GM18502 (cell line): ENCODE data around the gene MYF6.

Experiments used
- ATAC-seq: cut with Tn5 transposase; IDR thresholded peaks from one replicate; pipeline ENCODE4 v1.9.1; 2021; ENCODE audit warnings: mild to moderate bottlenecking; ENCODE audit not compliant: unreplicated experiment, poor library complexity

Gene MYF6

DNA sequence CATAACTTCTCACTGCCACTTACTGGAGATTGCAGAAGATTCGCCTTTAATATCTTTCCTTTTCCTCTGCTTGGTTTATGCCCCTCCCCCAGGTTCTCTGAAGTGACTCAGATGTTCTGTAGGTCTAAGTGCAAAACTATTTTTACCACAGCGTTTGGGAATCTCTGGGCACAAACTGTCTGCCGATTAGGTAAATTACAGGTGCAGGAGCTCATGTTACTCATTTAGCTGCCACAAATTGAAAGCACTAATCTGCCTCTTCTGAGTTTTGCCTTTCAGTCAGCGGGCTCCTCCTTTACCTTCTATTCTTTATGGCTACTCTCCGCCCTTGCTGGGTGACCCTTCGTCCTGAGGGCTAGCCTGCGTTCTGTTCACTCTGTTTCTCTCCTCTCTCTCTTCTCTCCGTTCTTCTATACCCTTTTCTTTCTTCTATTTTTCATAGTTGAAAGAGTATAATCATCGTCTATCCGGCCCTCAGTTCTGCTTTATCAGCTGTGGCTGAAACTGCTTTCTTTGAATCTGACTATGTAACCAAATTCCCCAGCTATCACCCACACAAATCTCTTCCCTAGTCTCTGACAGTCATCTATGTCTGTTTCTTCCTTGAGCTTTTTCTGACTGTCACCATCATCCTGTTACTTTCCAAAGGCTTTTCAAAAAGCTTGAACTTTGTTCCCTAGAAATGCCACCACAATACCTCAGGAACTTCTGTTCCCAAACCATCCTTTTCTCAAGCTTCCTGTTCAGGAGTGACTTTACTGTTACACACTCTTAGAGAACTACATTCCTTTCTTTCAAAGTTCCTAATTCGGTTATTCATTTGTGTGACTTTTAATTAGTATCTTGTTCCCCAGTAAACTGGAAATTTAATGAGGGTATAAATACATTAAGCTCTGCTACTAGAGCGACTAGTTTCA lies 4.3 kb upstream of the MYF6 start:
- ATAC-seq: peak; percentile 94

DNA sequence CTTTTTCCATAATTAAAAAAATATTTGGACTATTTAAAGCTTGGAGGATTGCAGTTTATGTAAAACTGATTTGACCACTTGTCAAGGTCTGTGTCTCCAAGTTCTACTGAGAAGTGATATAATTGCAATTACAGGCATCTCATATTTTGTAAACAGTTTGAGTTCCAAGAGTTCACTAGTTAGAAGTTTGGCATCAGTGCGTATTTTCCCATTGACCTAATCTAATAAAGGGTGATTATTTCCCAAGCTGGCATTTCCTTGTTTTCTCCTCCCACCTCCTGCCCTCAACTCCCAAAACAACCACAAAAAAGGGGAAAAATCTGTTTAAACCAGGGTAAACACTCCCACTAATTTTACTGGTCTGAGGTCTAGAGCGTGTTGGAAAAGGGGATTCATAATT lies 3.0 kb upstream of the MYF6 start:
- ATAC-seq: no peak

DNA sequence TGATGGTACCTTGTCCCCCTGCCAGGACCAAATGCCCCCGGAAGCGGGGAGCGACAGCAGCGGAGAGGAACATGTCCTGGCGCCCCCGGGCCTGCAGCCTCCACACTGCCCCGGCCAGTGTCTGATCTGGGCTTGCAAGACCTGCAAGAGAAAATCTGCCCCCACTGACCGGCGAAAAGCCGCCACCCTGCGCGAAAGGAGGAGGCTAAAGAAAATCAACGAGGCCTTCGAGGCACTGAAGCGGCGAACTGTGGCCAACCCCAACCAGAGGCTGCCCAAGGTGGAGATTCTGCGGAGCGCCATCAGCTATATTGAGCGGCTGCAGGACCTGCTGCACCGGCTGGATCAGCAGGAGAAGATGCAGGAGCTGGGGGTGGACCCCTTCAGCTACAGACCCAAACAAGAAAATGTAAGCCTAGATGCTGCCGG lies 410 bp downstream of the MYF6 start:
- no peak for ATAC-seq

DNA sequence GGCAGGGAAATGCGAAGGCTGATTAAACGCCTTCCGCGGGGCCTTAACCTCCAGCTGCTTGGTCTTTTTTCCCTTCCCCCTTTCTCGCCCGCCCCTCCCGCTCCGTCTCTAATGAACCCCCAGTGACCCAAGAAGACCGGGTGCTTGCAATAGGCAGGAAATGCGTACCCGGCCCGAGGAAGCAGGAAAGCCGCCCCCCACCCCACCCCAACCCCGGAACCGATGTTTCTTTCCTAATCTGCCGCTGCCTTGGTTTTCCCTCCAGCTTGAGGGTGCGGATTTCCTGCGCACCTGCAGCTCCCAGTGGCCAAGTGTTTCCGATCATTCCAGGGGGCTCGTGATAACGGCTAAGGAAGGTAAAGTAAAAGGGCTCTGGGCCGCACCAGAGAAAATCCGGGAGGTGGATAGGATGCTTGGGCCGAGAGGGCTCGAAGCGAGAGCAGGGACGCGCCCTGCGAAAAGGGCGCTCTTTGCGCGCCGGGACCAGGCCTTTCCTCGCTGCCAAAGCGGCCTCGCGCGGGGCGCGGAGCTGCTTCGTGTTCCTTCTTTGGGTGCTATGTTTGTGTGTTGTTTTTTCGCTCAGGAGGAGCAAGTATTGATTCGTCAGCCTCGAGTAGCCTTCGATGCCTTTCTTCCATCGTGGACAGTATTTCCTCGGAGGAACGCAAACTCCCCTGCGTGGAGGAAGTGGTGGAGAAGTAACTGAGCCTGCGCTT lies 983 bp downstream of the MYF6 start:
- no peak for ATAC-seq

DNA sequence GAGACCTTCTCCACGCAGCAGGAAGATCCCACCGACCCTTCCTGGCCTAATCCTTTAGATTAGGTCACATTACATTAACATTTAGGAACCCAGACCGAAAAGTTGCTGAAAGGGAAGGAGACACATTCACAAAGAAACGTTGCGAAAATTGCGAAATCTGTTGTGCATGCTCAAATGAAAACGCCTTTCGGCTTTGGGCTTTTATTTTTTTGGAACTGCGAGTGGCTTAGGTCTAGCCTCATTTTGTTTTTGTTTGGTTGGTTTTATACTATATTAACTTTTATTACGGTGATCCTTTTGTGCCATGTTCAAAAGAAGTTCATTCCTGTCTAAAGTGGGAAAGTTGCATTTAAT lies 1.5 kb downstream of the MYF6 start:
- no peak for ATAC-seq

DNA sequence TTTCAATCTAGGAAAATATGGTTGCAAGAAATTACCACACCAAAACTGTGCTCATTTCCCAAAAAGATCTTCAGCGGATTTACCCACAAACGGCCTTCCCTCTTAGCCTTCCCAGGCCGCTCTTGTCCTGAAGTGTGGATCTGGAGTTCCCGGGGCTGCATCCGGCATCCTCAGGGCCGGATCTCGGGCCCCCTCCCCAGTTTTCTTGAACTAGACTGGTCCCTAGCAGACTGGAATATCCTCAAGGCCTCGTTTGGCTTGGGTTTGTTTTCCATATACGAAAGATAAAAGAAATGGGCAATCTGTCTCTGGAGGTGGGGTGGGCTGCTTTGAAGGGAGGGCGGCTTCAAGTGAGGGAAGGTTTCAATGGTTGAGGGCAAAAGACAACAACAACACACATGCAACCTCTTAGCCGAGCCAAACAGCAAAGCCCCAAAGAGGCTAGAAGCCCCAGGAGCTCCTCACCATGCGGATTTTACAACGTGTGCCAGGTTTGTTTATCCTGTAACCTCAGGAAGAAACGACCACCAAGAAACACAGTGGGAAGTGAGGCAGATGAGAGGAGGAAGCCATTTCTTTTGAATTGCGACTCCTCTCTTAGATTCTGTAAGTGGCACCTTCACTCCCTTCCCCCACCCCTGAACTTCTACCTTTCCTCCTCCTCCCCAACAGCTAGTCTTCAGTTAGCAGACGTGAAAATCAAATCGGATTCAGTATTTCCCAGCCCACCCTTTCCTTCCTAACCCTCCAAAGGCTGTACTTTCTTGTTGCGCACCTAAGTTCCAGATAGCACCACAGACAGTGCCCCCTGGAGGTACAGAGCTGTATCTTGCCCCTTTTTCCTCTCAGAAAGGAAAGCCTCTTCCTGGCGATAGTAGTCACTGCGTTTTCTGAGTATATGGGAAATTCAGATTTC lies 2.6 kb downstream of the MYF6 start:
- peak; percentile 61 for ATAC-seq

DNA sequence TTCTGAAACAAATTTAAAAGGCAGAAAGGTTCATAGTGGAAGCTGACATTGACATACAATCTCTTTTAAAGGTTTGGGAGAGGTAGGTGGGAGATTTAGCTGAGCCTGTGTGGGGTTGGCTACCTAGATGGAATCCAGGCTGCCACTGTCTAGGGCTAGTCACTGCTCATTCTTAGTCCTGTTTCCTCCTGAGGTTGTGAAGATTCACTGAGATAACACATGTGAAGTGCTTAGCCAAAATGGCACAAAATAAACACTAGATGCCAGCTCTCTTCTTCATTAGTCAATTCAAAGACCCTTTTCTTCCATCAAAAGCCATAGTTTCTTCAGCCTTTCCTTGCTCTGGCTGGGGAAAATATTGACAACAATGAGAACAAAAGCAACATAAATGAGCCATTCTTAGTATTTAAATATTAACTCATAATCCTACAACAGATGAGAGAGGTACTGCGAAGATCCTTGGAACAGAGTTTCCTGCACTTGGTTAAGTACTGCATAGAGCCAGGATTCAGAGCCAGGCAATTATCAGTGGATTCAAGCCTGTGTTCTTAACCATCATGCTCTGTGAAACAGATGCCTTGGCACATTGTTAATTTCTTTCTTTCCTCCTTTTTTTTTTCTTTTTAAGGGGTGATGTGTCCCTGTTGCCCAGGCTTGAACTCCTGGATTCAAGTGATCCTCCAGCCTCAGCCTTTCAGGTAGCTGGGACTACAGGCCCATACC lies 3.5 kb downstream of the MYF6 start:
- peak; percentile 36 for ATAC-seq

DNA sequence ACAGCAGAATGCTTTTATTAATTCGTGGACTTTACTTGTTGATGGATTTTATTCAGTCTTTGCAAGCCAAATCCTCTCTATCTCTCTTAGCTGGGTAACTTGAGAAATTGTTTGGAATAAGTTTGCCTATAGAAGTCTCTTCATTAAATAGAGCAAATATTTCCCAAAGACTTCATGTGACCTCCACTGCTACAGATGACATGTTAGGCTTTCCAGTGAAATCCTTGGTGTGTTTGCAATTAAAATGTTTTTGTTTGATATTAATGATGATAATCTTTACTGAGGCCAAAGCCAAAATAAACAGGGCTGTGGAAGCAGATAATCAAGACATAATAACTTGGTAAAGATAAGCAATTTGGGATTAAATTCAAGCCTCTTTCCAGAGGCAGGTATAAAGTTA lies 4.4 kb downstream of the MYF6 start:
- no peak for ATAC-seq

DNA sequence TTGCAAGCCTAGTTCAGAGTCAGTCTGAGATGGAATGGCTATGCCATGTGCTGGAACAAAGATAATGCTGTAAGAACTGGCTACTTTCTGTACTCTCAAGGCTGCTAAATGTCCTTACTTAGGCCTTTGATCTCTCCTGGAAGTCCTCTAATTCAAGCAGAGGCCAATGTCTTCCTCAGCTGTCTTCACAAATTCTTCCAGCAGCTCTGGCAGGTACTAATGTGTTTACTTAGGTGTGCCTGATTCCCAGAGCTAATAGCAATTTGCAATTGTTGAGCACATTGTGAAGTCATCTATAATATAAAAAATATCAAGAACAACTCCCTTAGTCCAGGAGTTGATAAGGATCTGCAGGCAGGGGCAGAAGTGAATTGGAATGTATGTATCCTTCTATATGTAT lies 5.4 kb downstream of the MYF6 start:
- no peak for ATAC-seq

DNA sequence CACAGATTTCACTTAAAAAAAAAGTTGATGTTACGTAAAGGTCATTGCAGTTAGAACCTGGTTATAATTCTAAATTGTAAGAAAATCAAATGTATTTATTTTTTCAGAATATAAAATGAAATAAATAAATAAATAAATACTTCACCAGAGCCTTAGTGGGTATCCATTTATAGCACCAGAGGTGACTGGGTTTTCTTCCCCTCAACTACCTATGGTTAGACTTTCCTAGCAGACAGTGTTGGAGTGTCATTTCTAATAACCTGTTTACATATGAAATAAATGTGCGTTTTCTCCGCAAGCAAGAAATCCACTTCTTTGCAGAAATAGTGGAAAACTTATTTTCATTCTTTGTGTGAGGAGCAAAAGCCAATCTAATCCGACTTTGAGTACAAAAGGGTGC lies 6.0 kb downstream of the MYF6 start:
- no peak for ATAC-seq

DNA sequence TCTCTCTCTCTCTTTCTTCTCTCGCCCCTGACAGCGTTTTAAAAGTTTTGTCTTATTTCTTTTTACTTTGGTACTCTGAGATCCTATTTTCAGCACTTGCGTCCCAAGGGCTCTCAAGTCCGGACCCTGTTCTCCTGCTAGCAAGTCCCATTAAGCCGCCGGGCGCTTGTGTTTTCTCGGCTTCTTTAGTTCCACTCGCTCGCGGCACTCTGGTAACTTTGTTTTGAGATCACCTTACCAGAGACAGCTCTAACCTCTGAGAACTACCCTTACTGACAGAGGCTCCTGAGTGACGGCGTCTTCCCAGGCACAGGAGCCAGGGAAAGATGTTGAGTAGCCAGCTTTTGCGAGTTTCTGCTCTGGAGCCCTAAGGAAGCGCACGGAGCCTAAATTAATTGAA lies 6.6 kb downstream of the MYF6 start:
- ATAC-seq: no peak

DNA sequence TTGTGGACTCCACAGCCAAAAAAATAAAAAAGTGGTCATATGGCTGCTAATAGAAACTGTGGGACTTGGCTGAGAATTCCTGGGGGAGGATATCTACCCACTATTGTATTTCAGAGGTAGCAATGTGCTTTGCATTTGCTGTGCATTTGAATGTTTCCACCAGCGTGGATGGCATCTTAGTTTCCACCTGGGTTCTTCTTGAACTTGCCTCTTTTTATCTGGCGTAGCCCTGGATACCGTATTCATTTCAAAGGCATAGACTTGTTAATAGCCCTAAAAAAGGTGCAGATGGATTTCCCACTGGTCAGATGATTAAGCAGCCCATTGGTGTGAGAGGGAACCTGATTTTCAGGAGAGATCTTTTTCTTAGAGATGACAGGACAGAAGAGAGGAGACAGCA lies 7.4 kb downstream of the MYF6 start:
- no peak for ATAC-seq

DNA sequence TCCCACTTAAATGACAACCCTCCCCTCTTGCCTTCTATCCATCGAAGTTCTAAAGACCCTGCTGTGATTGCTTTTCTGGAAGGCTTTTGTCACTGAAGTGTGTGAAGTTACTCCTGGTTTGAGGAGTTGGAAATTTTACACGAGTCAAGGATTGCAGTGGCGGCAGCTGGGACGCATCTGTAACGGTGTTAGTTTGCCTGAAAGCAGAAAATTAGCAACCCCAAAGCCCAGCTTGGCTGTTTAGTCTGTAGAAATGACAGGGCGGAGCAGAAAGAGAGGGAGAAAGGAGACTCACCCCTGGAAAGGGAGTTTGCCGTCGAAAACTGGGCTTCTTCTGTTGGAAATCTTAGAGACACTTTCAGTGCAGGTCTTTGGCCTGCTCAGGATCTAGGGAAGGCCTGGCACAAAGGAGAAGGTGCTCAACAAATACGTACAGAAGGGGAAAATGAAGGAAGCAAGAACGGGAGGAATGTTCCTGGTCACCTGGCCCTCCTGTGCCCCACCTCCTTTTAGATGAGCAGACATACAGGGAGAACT lies 8.3 kb downstream of the MYF6 start:
- no peak for ATAC-seq

DNA sequence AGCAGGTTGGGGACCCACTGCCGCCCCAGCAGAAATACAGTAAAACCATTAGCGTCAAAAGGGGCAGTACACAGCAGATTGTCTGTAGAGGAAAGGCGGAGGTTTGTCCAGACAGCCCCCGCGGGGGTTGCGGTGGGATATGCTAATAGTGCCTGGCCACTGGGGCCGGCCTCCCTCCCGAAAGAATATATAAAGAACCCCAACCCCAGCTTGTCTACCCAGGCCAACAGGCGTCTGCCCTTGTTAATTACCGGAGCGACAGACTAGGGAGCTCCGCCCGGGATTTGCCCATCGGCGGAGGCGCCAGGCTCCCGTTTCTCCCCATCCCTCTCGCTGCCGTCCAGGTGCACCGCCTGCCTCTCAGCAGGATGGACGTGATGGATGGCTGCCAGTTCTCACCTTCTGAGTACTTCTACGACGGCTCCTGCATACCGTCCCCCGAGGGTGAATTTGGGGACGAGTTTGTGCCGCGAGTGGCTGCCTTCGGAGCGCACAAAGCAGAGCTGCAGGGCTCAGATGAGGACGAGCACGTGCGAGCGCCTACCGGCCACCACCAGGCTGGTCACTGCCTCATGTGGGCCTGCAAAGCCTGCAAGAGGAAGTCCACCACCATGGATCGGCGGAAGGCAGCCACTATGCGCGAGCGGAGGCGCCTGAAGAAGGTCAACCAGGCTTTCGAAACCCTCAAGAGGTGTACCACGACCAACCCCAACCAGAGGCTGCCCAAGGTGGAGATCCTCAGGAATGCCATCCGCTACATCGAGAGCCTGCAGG lies 9.4 kb downstream of the MYF6 start, which contains the start of gene MYF5:
Gene MYF5 (plus strand): TSS at position 217 of the 774 bp plus-strand sequence. CDS start 152 bp downstream, at position 369.
- ATAC-seq: no peak

DNA sequence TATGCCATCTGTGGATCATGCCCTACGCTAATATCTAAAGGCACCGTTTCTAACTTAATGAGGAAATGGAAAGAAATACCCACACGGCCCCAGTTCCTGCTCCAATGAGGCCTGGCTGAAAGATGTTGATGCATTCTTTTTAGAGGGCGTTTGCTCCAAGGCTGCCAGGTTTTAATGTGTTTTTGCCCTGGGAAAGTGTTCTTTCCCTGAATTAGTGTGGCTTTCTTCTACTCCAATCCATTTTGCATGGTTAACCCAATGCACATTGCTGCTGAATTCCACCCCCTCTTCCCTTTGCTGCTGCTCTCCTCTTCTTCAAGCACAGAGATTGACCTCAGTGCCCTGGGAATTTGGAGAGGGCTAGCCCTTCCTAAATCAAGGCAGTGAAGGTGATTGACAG lies 10.4 kb downstream of the MYF6 start:
- no peak for ATAC-seq

DNA sequence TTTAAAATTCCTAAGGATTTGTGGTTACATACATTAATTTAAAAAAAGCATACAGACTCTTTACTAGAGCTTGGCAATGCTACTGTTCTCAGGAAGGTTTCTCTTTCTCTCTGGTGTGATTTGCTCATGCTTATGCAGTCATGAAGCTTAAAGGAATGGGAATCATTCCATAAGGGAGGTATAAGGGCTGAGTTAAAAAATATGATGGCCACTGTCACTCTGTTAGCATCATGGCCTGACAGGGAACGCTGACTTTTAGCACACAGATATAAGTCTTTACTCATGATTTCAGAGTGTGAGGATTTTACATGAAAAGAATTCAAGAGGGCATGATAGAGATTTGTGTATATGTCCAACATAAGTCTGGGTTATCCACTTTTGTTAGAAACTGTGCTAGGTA lies 13.1 kb downstream of the MYF6 start:
- no peak for ATAC-seq

DNA sequence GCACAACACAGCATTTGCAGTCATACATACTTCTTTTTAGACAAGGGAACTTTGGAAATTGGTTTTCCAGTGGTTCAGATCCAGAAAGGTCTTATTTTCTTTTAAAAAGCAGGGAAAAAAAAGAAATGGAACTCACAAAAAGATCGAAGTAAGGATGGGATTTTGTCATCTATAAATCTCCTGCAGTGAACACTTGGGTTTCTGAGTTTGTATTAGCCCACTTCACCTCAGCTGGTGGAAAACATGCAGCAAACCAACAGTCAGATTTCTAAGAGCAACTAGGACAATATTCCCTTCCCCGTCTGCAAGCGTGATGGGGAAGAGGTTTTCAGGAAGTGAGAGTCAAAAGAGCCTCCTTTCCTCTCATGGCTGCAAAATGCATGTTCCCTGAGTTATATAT lies 13.9 kb downstream of the MYF6 start:
- no peak for ATAC-seq

DNA sequence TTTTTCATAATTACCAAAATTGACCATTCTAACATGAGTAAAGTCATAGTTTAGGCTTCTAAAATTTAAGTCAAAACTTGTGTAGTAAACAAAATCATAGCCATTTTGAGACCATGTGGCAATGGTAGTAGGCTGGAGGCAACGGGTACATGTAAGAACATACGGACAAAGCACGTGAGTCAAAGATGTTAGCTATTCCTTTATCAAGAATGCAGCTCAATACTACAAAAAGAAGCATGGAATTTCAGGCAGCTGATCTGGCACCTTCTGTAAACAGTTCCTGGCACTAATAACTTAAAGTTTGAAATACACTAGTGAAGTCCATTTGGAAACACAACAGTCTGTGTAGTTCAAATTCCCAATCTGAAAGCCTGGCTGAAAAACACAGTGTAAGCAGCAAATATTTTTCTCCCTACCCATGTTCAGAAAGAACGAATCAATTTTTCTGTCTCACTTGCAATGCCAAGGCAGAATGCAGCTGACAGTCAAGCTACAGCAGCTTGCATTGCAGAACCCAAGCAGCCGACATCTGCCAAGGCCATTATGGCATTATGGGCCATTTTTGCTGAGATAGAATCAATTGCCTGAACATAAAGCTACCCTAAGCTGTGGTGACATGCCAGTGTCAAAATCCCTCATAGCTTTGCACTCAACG lies 38.5 kb downstream of the MYF6 start:
- no peak for ATAC-seq
